Gastrocnemius medialis (tissue), 4 donors: Measurements from ENCODE around the gene SLC38A6. TPM values are rescaled to one million over a fixed set of nuclear protein-coding genes. Genes with fewer than 3 reads are reported as not detected.
A peak's percentile ranks its signal among the peaks of the same experiment; 100 is the strongest.

Experiments
- ATAC-seq, 2 donors: fragments of 150-250 bp; one replicate each; pipeline ENCODE4 v1.9.1; 2016
- DNase-seq, 2 donors: peaks; one replicate each; pipeline ENCODE4 v3.0.0-alpha.2; 2019
- H3K27ac ChIP-seq, 4 donors: fragments of 200-600 bp; sonication (generic); 1 replicate in 1 of 4; 2 replicates in 3 of 4; pipeline ENCODE4 v1.5.1; 2016 to 2018; ENCODE audit warnings: mild to moderate bottlenecking in 2 of 4, moderate library complexity in 1 of 4
- H3K27me3 ChIP-seq, 3 donors: fragments of 200-600 bp; sonication (generic) in 2 of 3; 1 replicate in 1 of 3; 2 replicates in 2 of 3; pipeline versions ENCODE4 v1.5.1 to v1.6.0; 2016 to 2019; ENCODE audit warnings: mild to moderate bottlenecking in 1 of 3, moderate library complexity in 1 of 3
- H3K36me3 ChIP-seq, 2 donors: fragments of 200-600 bp; sonication (generic) in 1 of 2; one replicate each; pipeline ENCODE4 v1.5.1; 2017 to 2018
- H3K4me1 ChIP-seq, 2 donors: fragments of 200-600 bp; sonication (generic) in 1 of 2; one replicate each; pipeline ENCODE4 v1.5.1; 2016 to 2017; ENCODE audit warnings: mild to moderate bottlenecking in 2 of 2
- H3K4me3 ChIP-seq, 4 donors: fragments of 200-600 bp; sonication (generic) in 3 of 4; 1 replicate in 1 of 4; 2 replicates in 3 of 4; pipeline ENCODE4 v1.5.1; 2016 to 2019; ENCODE audit warnings: mild to moderate bottlenecking in 2 of 4
- H3K9me3 ChIP-seq, 3 donors: fragments of 200-600 bp; sonication (generic) in 2 of 3; 1 replicate in 1 of 3; 2 replicates in 2 of 3; pipeline ENCODE4 v1.5.1; 2016 to 2019
- CTCF ChIP-seq, 5 experiments: fragments of 450-650 bp in 3 of 5; fragments of 200-600 bp in 2 of 5; sonication (generic) in 2 of 5; IDR thresholded peaks in 4 of 5; conservative IDR thresholded peaks in 1 of 5; 1 replicate in 4 of 5; 2 replicates in 1 of 5; pipeline ENCODE4 v1.5.1; 2016 to 2019; ENCODE audit warnings: antibody characterized with exemption in 5 of 5, mild to moderate bottlenecking in 3 of 5, moderate library complexity in 3 of 5
- POLR2A ChIP-seq, 2 donors: fragments of 450-650 bp; IDR thresholded peaks; one replicate each; pipeline ENCODE4 v1.6.1; 2017; ENCODE audit warnings: antibody characterized with exemption in 2 of 2, mild to moderate bottlenecking in 2 of 2, moderate library complexity in 2 of 2
- in situ Hi-C, 4 donors: fragments of 200-750 bp; cut with MboI; loops; one replicate each; pipeline versions ENCODE4 v1.15.0 to v1.8.0; 2017; ENCODE audit warnings: low sequenced_read_pairs in 4 of 4
- intact Hi-C: fragments of 100-400 bp; cut with DNase I; formaldehyde crosslinking; loops from one replicate; pipeline ENCODE4 v1.15.1; 2023; ENCODE audit warnings: low total_unique reads
- total RNA-seq, 4 donors: library from RNA; depleted of rRNA; stranded (reverse); fragments of >200 nt; gene quantifications; one replicate each; pipeline versions ENCODE4 v1.1.0 to v1.2.3, GENCODE V29; 2016

SLC38A6 gene
- total RNA-seq, 4 donors from 2014 or later: 4.0 to 22.6 (median 7.0) TPM

- in situ Hi-C loops: loop anchor here in 2 of 4 donors (10.0 to 25.0 kb wide), 2 partner anchors 253 to 341 kb away; partner anchors contain the start of genes SIX1 (in 1 of the 2) and SIX4 (in 1 of the 2)
- DNase-seq (no peak), ATAC-seq (no peak)
- TF ChIP-seq POLR2A (IDR thresholded peaks at IDR 0.05): no peak
- no peak for TF ChIP-seq CTCF (IDR thresholded peaks at IDR 0.05 in 4 of 5, conservative IDR thresholded peaks at IDR 0.05 in 1 of 5)
- no peaks in the 10 kb centered on the region for H3K9me3 ChIP-seq
- intact Hi-C loops: no loop called here
- H3K36me3 ChIP-seq: no peaks in the 10 kb centered on the region
- peak overlapping the region in 2 of 4 donors; percentile 31 to 88 for H3K27ac ChIP-seq
- peaks cover 49 to 65% of the 10 kb centered on the region in 2 donors for H3K4me1 ChIP-seq
- no peak overlapping the region for H3K4me3 ChIP-seq
- no peaks in the 10 kb centered on the region for H3K27me3 ChIP-seq
Measured at GRCh38 chr14:60977847-60978246, 3.2 kb upstream of the SLC38A6 start.

DNA sequence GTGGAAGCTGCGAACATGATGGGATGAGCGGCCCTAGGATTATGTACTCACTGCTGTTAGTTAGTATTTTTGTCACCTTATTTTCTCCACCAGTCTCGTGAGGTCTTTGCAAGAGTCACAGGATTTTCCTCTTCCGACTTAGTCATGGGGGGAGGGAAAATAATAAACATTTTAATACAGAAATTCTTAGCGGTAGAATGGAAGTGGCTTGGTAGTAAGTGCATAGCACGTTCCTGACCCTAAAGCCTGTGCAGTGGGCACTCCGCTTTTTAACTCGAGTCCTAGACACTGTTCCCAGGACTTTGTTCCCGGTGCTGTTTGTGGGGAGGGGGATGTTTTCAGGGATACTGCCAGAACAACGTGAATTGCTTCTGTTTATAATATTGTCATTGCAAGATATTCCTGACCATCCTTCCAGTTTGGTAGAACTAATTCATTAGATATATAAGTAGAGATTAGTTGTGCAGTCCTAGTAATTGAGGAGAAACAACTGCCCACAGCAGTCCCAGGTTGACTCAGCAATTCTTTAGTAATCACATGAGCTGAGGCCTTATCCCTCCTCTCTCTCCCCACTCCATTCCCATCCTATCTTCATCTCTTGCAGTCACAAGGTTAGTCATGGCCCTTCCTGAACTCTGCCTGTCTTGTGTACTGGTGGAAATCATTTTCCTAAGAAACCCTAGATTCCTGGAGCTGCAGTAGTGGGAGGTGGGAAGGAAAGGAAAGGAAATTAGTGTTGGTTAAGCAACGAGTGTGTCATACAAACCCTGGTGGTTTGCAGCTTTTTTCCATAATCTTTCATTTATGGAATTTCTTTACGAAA lies 799 bp downstream of the SLC38A6 start:
- ATAC-seq: peak; percentile 47 to 57
- peaks cover 56 to 57% of the 10 kb centered on the region in 2 donors for H3K4me1 ChIP-seq
- in situ Hi-C loops: loop anchor here in 1 of 4 donors (10.0 to 25.0 kb wide), 2 partner anchors 267 to 345 kb away; partner anchors contain the start of gene SIX1

DNA sequence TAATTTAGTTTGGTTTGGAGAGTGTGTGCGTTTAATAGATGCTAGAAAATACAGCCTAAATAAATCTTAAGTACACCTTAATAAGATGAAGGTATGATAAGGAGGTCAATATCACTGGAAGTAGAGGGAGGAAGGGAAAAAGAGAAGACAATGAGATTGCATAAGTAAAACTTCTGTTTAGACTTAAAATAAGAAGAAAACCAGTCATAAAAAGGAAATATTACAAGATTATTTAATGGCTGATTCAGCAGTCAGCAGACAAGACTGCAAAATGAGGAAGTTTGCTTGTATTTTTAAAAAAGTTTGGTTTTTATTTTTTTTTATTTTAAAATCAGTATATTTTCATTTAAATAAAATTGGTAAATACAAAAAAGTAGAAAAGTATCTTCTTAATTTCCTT lies 3.2 kb downstream of the SLC38A6 start:
- ATAC-seq (no peak), DNase-seq (no peak)
- intact Hi-C loops: loop anchor here (5.0 kb wide), 4 partner anchors 122 to 337 kb away; partner anchors contain the start of genes SIX1 and SIX4
- Histone ChIP-seq H3K36me3 (peaks cover 0 to 28% of the 10 kb centered on the region in 2 donors), H3K27me3 (no peaks in the 10 kb centered on the region), H3K4me1 (peaks cover 37 to 44% of the 10 kb centered on the region in 2 donors), H3K4me3 (no peak overlapping the region), H3K9me3 (no peaks in the 10 kb centered on the region), H3K27ac (no peak overlapping the region)
- TF ChIP-seq POLR2A (IDR thresholded peaks at IDR 0.05): no peak
- no peak for TF ChIP-seq CTCF (IDR thresholded peaks at IDR 0.05 in 4 of 5, conservative IDR thresholded peaks at IDR 0.05 in 1 of 5)
- in situ Hi-C loops: loop anchor here in 1 of 4 donors (10.0 to 25.0 kb wide), 2 partner anchors 269 to 347 kb away; partner anchors contain the start of gene SIX1

More for the DNA sequence above, 799 bp downstream of the SLC38A6 start:
- Histone ChIP-seq H3K9me3 (no peaks in the 10 kb centered on the region), H3K27me3 (no peaks in the 10 kb centered on the region), H3K27ac (peak overlapping the region; percentile 88 to 95 (median 90)), H3K36me3 (peaks cover 0 to 12% of the 10 kb centered on the region in 2 donors), H3K4me3 (peak overlapping the region; percentile 69 to 90 (median 83))
- no peak for DNase-seq
- intact Hi-C loops: loop anchor here (2.0 to 5.0 kb wide), 5 partner anchors 120 to 335 kb away; partner anchors contain the start of genes MNAT1, SIX1 and SIX4
- no peak for TF ChIP-seq CTCF (IDR thresholded peaks at IDR 0.05 in 4 of 5, conservative IDR thresholded peaks at IDR 0.05 in 1 of 5)
- TF ChIP-seq POLR2A (IDR thresholded peaks at IDR 0.05): no peak

- Histone ChIP-seq H3K4me3 (no peak overlapping the region), H3K27ac (no peak overlapping the region), H3K36me3 (peaks cover 0 to 50% of the 10 kb centered on the region in 2 donors), H3K9me3 (no peaks in the 10 kb centered on the region), H3K4me1 (peaks cover 23 to 32% of the 10 kb centered on the region in 2 donors), H3K27me3 (no peaks in the 10 kb centered on the region)
- intact Hi-C loops (no loop called here), in situ Hi-C loops (loop anchor here in 1 of 4 donors (10.0 to 25.0 kb wide), 2 partner anchors 272 to 349 kb away; partner anchors contain the start of gene SIX1)
- TF ChIP-seq CTCF (IDR thresholded peaks at IDR 0.05 in 4 of 5, conservative IDR thresholded peaks at IDR 0.05 in 1 of 5): no peak
- TF ChIP-seq POLR2A (IDR thresholded peaks at IDR 0.05): no peak
- ATAC-seq (no peak), DNase-seq (no peak)
Measured at GRCh38 chr14:60986500-60986899, 5.5 kb downstream of the SLC38A6 start.
